ENCODE results near the gene NDUFA3.

NDUFA3 gene

GRCh38 chr19:54141356-54141755 lies 38.7 kb downstream of the NDUFA3 start:
- no peak for DNase-seq

- no peak for DNase-seq
Measured at GRCh38 chr19:54142166-54142780, 39.6 kb downstream of the NDUFA3 start.

- DNase-seq, result no peak
Measured at GRCh38 chr19:54145541-54146158, 43.0 kb downstream of the NDUFA3 start.

- no peak for DNase-seq
Measured at GRCh38 chr19:54147676-54148075, 45.0 kb downstream of the NDUFA3 start.

- DNase-seq, result no peak
Measured at GRCh38 chr19:54148158-54148557, 45.5 kb downstream of the NDUFA3 start.

- DNase-seq, result no peak
Measured at GRCh38 chr19:54149021-54149812, 46.6 kb downstream of the NDUFA3 start.

- DNase-seq, result no peak
Measured at GRCh38 chr19:54151362-54152035, 48.8 kb downstream of the NDUFA3 start.

- no peak for DNase-seq
Measured at GRCh38 chr19:54152267-54152666, 49.6 kb downstream of the NDUFA3 start.

GRCh38 chr19:54152878-54153524 lies 50.3 kb downstream of the NDUFA3 start:
- DNase-seq, result no peak

GRCh38 chr19:54153731-54154326 lies 51.2 kb downstream of the NDUFA3 start:
- DNase-seq, result no peak

- DNase-seq, result no peak
Measured at GRCh38 chr19:54154603-54155345, 52.1 kb downstream of the NDUFA3 start.

- no peak for DNase-seq
Measured at GRCh38 chr19:54155694-54156093, 53.0 kb downstream of the NDUFA3 start.

GRCh38 chr19:54156490-54156889 lies 53.8 kb downstream of the NDUFA3 start:
- DNase-seq, result no peak

GRCh38 chr19:54156953-54157352 lies 54.3 kb downstream of the NDUFA3 start:
- DNase-seq, result no peak

Measured in 8988T (cell line).